ENCODE results near the gene CCDC60.

GRCh38 chr12:119576118-119576810 lies 241.7 kb downstream of the CCDC60 start:
- TF ChIP-seq CTCF (IDR thresholded peaks at IDR 0.05) (no peak), POLR2AphosphoS5 (IDR thresholded peaks at IDR 0.05) (no peak), POLR2A (IDR thresholded peaks at IDR 0.05) (no peak)

Measured in prostate gland (tissue), 2 donors.